Stromal cell of bone marrow (primary cell): ENCODE results near the gene ZRSR2.

Source experiments
- DNase-seq: peaks from one replicate; pipeline ENCODE4 v3.0.0-alpha.2; 2012; ENCODE audit warnings: low read depth

Gene ZRSR2

GRCh38 chrX:15854080-15854655, 63.9 kb downstream of the ZRSR2 start:
- DNase-seq: no peak

- DNase-seq: peak; percentile 83
Measured at GRCh38 chrX:15854712-15855567, 64.7 kb downstream of the ZRSR2 start, which contains the start of gene AP1S2. Gene AP1S2 (minus strand): TSS chrX:15854813. CDS start chrX:15852524, 2,289 bp downstream.

GRCh38 chrX:15855568-15856221, 65.4 kb downstream of the ZRSR2 start:
- DNase-seq: no peak

- no peak for DNase-seq
Measured at GRCh38 chrX:15856222-15856587, 65.9 kb downstream of the ZRSR2 start.

- no peak for DNase-seq
Measured at GRCh38 chrX:15856636-15857035, 66.4 kb downstream of the ZRSR2 start.

GRCh38 chrX:15858051-15858450, 67.8 kb downstream of the ZRSR2 start:
- no peak for DNase-seq

- DNase-seq: no peak
Measured at GRCh38 chrX:15860921-15861320, 70.6 kb downstream of the ZRSR2 start.

GRCh38 chrX:15864023-15864422, 73.7 kb downstream of the ZRSR2 start:
- DNase-seq: no peak

GRCh38 chrX:15864629-15865028, 74.3 kb downstream of the ZRSR2 start:
- DNase-seq: no peak

GRCh38 chrX:15866147-15866546, 75.9 kb downstream of the ZRSR2 start:
- DNase-seq: no peak

GRCh38 chrX:15869695-15870094, 79.4 kb downstream of the ZRSR2 start:
- no peak for DNase-seq

- no peak for DNase-seq
Measured at GRCh38 chrX:15870310-15870709, 80.0 kb downstream of the ZRSR2 start.
